ENCODE results near the gene SMYD3.

The SMYD3 gene

GRCh38 chr1:245771511-245772281, 735.4 kb downstream of the SMYD3 start:
- peak overlapping the region; percentile 9 for H3K4me2 ChIP-seq (ENCODE audit: low read depth, low read length, poor library complexity, severe bottlenecking)
- no peaks in the 10 kb centered on the region for H3F3A ChIP-seq (ENCODE audit: low read depth)
- no peaks in the 10 kb centered on the region for H3K9me3 ChIP-seq (ENCODE audit: insufficient read depth, low read depth, low read length)
- H3K4me1 ChIP-seq (ENCODE audit: insufficient read depth, low read length, poor library complexity, severe bottlenecking) = peaks cover 13% of the 10 kb centered on the region
- H3K9ac ChIP-seq (ENCODE audit: low read depth, low read length, poor library complexity, severe bottlenecking) = no peak overlapping the region
- H3K27me3 ChIP-seq (ENCODE audit: insufficient read depth, low read length, poor library complexity, severe bottlenecking) = no peaks in the 10 kb centered on the region
- H3K79me2 ChIP-seq (ENCODE audit: insufficient read depth, low read length) = no peaks in the 10 kb centered on the region
- H3K9me2 ChIP-seq (replicated peaks; ENCODE audit: low read depth, low read length) = no peaks in the 10 kb centered on the region
- H4K20me1 ChIP-seq (ENCODE audit: insufficient read depth, low read length, poor library complexity, severe bottlenecking) = no peaks in the 10 kb centered on the region
- H2AFZ ChIP-seq (ENCODE audit: low read length) = no peak overlapping the region
- no peak for TF ChIP-seq EZH2phosphoT487 (IDR thresholded peaks at IDR 0.05; ENCODE audit: borderline replicate concordance)
- no peak for TF ChIP-seq CTCF (conservative IDR thresholded peaks at IDR 0.05; ENCODE audit: low read length)
- H3K4me3 ChIP-seq (ENCODE audit: low read length, poor library complexity, severe bottlenecking) = no peak overlapping the region
- no peaks in the 10 kb centered on the region for H3K36me3 ChIP-seq (ENCODE audit: insufficient read depth, low read length)

GRCh38 chr1:245770156-245770555, 736.9 kb downstream of the SMYD3 start:
- Histone ChIP-seq H3K4me2 (ENCODE audit: low read depth, low read length, poor library complexity, severe bottlenecking) (no peak overlapping the region), H3K79me2 (ENCODE audit: insufficient read depth, low read length) (no peaks in the 10 kb centered on the region), H4K20me1 (ENCODE audit: insufficient read depth, low read length, poor library complexity, severe bottlenecking) (no peaks in the 10 kb centered on the region), H3K9ac (ENCODE audit: low read depth, low read length, poor library complexity, severe bottlenecking) (no peak overlapping the region), H3K27me3 (ENCODE audit: insufficient read depth, low read length, poor library complexity, severe bottlenecking) (no peaks in the 10 kb centered on the region), H3K4me1 (ENCODE audit: insufficient read depth, low read length, poor library complexity, severe bottlenecking) (peaks cover 13% of the 10 kb centered on the region), H2AFZ (ENCODE audit: low read length) (no peak overlapping the region), H3K4me3 (ENCODE audit: low read length, poor library complexity, severe bottlenecking) (no peak overlapping the region), H3F3A (ENCODE audit: low read depth) (no peaks in the 10 kb centered on the region), H3K36me3 (ENCODE audit: insufficient read depth, low read length) (no peaks in the 10 kb centered on the region), H3K9me2 (replicated peaks; ENCODE audit: low read depth, low read length) (no peaks in the 10 kb centered on the region), H3K9me3 (ENCODE audit: insufficient read depth, low read depth, low read length) (no peaks in the 10 kb centered on the region)
- TF ChIP-seq EZH2phosphoT487 (IDR thresholded peaks at IDR 0.05; ENCODE audit: borderline replicate concordance) = no peak
- no peak for TF ChIP-seq CTCF (conservative IDR thresholded peaks at IDR 0.05; ENCODE audit: low read length)

- TF ChIP-seq EZH2phosphoT487 (IDR thresholded peaks at IDR 0.05; ENCODE audit: borderline replicate concordance) = no peak
- no peak for TF ChIP-seq CTCF (conservative IDR thresholded peaks at IDR 0.05; ENCODE audit: low read length)
- no peaks in the 10 kb centered on the region for H3K9me3 ChIP-seq (ENCODE audit: insufficient read depth, low read depth, low read length)
- H3K27me3 ChIP-seq (ENCODE audit: insufficient read depth, low read length, poor library complexity, severe bottlenecking) = no peaks in the 10 kb centered on the region
- no peak overlapping the region for H3K4me3 ChIP-seq (ENCODE audit: low read length, poor library complexity, severe bottlenecking)
- no peaks in the 10 kb centered on the region for H3K9me2 ChIP-seq (replicated peaks; ENCODE audit: low read depth, low read length)
- no peaks in the 10 kb centered on the region for H3K79me2 ChIP-seq (ENCODE audit: insufficient read depth, low read length)
- no peak overlapping the region for H3K4me2 ChIP-seq (ENCODE audit: low read depth, low read length, poor library complexity, severe bottlenecking)
- no peaks in the 10 kb centered on the region for H3K36me3 ChIP-seq (ENCODE audit: insufficient read depth, low read length)
- H3K9ac ChIP-seq (ENCODE audit: low read depth, low read length, poor library complexity, severe bottlenecking) = no peak overlapping the region
- no peak overlapping the region for H2AFZ ChIP-seq (ENCODE audit: low read length)
- no peaks in the 10 kb centered on the region for H4K20me1 ChIP-seq (ENCODE audit: insufficient read depth, low read length, poor library complexity, severe bottlenecking)
- no peaks in the 10 kb centered on the region for H3F3A ChIP-seq (ENCODE audit: low read depth)
- H3K4me1 ChIP-seq (ENCODE audit: insufficient read depth, low read length, poor library complexity, severe bottlenecking) = peaks cover 13% of the 10 kb centered on the region
Measured at GRCh38 chr1:245768596-245768995, 738.5 kb downstream of the SMYD3 start.

Data from Loucy (cell line).